Measurements from ENCODE around the gene FCGR3B.
"Not testable (repeated sequence)": the region's sequence is repeated elsewhere in the genome, so short reads cannot be mapped to it uniquely, and the experiment has no call there.

- not testable (repeated sequence) for TF ChIP-seq EZH2 (IDR thresholded peaks at IDR 0.05; ENCODE audit: low read depth, unreplicated experiment); CTCF (conservative IDR thresholded peaks at IDR 0.05; ENCODE audit: low read depth in 2 of 2); CREB1 (CRISPR knock-in tag; IDR thresholded peaks at IDR 0.05; ENCODE audit: low read depth); ETS1 (IDR thresholded peaks at IDR 0.05); ZNF114 (CRISPR knock-in tag; IDR thresholded peaks at IDR 0.05); POLR2AphosphoS5 (IDR thresholded peaks at IDR 0.05; ENCODE audit: low read depth); EZH2phosphoT487 (IDR thresholded peaks at IDR 0.05; ENCODE audit: unreplicated experiment); STAT1 (IDR thresholded peaks at IDR 0.05; ENCODE audit: unreplicated experiment)
- TF ChIP-seq, protein P1, sequence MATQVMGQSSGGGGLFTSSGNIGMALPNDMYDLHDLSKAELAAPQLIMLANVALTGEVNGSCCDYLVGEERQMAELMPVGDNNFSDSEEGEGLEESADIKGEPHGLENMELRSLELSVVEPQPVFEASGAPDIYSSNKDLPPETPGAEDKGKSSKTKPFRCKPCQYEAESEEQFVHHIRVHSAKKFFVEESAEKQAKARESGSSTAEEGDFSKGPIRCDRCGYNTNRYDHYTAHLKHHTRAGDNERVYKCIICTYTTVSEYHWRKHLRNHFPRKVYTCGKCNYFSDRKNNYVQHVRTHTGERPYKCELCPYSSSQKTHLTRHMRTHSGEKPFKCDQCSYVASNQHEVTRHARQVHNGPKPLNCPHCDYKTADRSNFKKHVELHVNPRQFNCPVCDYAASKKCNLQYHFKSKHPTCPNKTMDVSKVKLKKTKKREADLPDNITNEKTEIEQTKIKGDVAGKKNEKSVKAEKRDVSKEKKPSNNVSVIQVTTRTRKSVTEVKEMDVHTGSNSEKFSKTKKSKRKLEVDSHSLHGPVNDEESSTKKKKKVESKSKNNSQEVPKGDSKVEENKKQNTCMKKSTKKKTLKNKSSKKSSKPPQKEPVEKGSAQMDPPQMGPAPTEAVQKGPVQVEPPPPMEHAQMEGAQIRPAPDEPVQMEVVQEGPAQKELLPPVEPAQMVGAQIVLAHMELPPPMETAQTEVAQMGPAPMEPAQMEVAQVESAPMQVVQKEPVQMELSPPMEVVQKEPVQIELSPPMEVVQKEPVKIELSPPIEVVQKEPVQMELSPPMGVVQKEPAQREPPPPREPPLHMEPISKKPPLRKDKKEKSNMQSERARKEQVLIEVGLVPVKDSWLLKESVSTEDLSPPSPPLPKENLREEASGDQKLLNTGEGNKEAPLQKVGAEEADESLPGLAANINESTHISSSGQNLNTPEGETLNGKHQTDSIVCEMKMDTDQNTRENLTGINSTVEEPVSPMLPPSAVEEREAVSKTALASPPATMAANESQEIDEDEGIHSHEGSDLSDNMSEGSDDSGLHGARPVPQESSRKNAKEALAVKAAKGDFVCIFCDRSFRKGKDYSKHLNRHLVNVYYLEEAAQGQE (IDR thresholded peaks at IDR 0.05; ENCODE audit: unreplicated experiment), result not testable (repeated sequence)
Measured at GRCh38 chr1:161663569-161663968, 32.6 kb upstream of the FCGR3B start.

Data from GM23338 (cell line).